ENCODE measurements around the gene FAM13C.

The FAM13C gene

GRCh38 chr10:59376846-59377245, 14.5 kb upstream of the FAM13C start:
- ATAC-seq = no peak
- no peak for TF ChIP-seq TSHZ2 (CRISPR knock-in tag; IDR thresholded peaks at IDR 0.05)
- TF ChIP-seq BACH2 (CRISPR knock-in tag; IDR thresholded peaks at IDR 0.05; ENCODE audit: borderline replicate concordance) = no peak
- TF ChIP-seq ISL1 (CRISPR knock-in tag; IDR thresholded peaks at IDR 0.05) = no peak
- TF ChIP-seq ZNF8 (CRISPR knock-in tag; IDR thresholded peaks at IDR 0.05) = no peak
- TF ChIP-seq TCF4 (CRISPR knock-in tag; IDR thresholded peaks at IDR 0.05; ENCODE audit: borderline replicate concordance) = no peak
- no peak for TF ChIP-seq SNAI2 (CRISPR knock-in tag; IDR thresholded peaks at IDR 0.05)

GRCh38 chr10:59375990-59376389, 13.6 kb upstream of the FAM13C start:
- TF ChIP-seq ZNF70 (CRISPR knock-in tag; IDR thresholded peaks at IDR 0.05) = no peak
- no peak for TF ChIP-seq TCF4 (CRISPR knock-in tag; IDR thresholded peaks at IDR 0.05; ENCODE audit: borderline replicate concordance)
- no peak for TF ChIP-seq GLIS3 (CRISPR knock-in tag; IDR thresholded peaks at IDR 0.05)
- TF ChIP-seq CSDC2 (CRISPR knock-in tag; IDR thresholded peaks at IDR 0.05) = no peak
- no peak for TF ChIP-seq ZFP3 (CRISPR knock-in tag; IDR thresholded peaks at IDR 0.05)
- TF ChIP-seq TOX (CRISPR knock-in tag; IDR thresholded peaks at IDR 0.05; ENCODE audit: borderline replicate concordance) = no peak
- no peak for TF ChIP-seq CREB5 (CRISPR knock-in tag; IDR thresholded peaks at IDR 0.05; ENCODE audit: low read depth)
- no peak for TF ChIP-seq PPARA (CRISPR knock-in tag; IDR thresholded peaks at IDR 0.05; ENCODE audit: borderline replicate concordance)
- TF ChIP-seq ZNF565 (CRISPR knock-in tag; conservative IDR thresholded peaks at IDR 0.05; ENCODE audit: low read depth) = no peak
- no peak for TF ChIP-seq BACH2 (CRISPR knock-in tag; IDR thresholded peaks at IDR 0.05; ENCODE audit: borderline replicate concordance)
- no peak for TF ChIP-seq POU6F1 (CRISPR knock-in tag; IDR thresholded peaks at IDR 0.05; ENCODE audit: borderline replicate concordance, low read depth)
- no peak for ATAC-seq

- no peak for ATAC-seq
- TF ChIP-seq POU6F1 (CRISPR knock-in tag; IDR thresholded peaks at IDR 0.05; ENCODE audit: borderline replicate concordance, low read depth) (no peak), PPARA (CRISPR knock-in tag; IDR thresholded peaks at IDR 0.05; ENCODE audit: borderline replicate concordance) (no peak), ISL1 (CRISPR knock-in tag; IDR thresholded peaks at IDR 0.05) (no peak)
These were observed 12.6 kb upstream of the FAM13C start for GRCh38 chr10:59374916-59375315.

- no peak for TF ChIP-seq ARNTL (CRISPR knock-in tag; IDR thresholded peaks at IDR 0.05; ENCODE audit: borderline replicate concordance, low read depth)
- TF ChIP-seq BACH2 (CRISPR knock-in tag; IDR thresholded peaks at IDR 0.05; ENCODE audit: borderline replicate concordance) = no peak
- TF ChIP-seq ZNF70 (CRISPR knock-in tag; IDR thresholded peaks at IDR 0.05) = no peak
- TF ChIP-seq CSDC2 (CRISPR knock-in tag; IDR thresholded peaks at IDR 0.05) = no peak
- TF ChIP-seq SNAI2 (CRISPR knock-in tag; IDR thresholded peaks at IDR 0.05) = no peak
- no peak for TF ChIP-seq CREB5 (CRISPR knock-in tag; IDR thresholded peaks at IDR 0.05; ENCODE audit: low read depth)
- no peak for TF ChIP-seq GLIS3 (CRISPR knock-in tag; IDR thresholded peaks at IDR 0.05)
- TF ChIP-seq ZNF8 (CRISPR knock-in tag; IDR thresholded peaks at IDR 0.05) = no peak
- no peak for TF ChIP-seq ZFP30 (CRISPR knock-in tag; IDR thresholded peaks at IDR 0.05)
- no peak for TF ChIP-seq ISL1 (CRISPR knock-in tag; IDR thresholded peaks at IDR 0.05)
- peak; percentile 36 for ATAC-seq
These were observed 10.7 kb upstream of the FAM13C start for GRCh38 chr10:59373071-59373470.
